Erythroblast (primary cell): ENCODE data around the gene CDHR3.

ENCODE experiments used
- GATA1 ChIP-seq: IDR thresholded peaks from 2 replicates; pipeline ENCODE4 v1.6.1; 2011; ENCODE audit warnings: low read depth, mild to moderate bottlenecking, control low read depth, low read length, moderate library complexity
- POLR2A ChIP-seq: IDR thresholded peaks from 2 replicates; pipeline ENCODE4 v1.6.1; 2011; ENCODE audit warnings: mild to moderate bottlenecking, low read length

GRCh38 chr7:106054156-106054910 is 91.3 kb downstream of the CDHR3 start:
- no peak for TF ChIP-seq POLR2A
- TF ChIP-seq GATA1: no peak
